ENCODE measurements around the gene CSNK2A1.
A peak's percentile ranks its signal among the peaks of the same experiment; 100 is the strongest.
"Not testable (repeated sequence)": the region's sequence is repeated elsewhere in the genome, so short reads cannot be mapped to it uniquely, and the experiment has no call there.

CSNK2A1 gene

GRCh38 chr20:543369-544152, at the start of gene CSNK2A1:
TSS of gene CSNK2A1 (minus strand) at chr20:543790. CDS start at chr20:508551, 35,239 bp downstream.
- DNase-seq (ENCODE audit: low read depth in 2 of 3, low spot score in 1 of 3), result peak; percentile 91 to 96 (median 91)

- DNase-seq (ENCODE audit: low read depth in 2 of 3, low spot score in 1 of 3), result no peak
Observed at GRCh38 chr20:592506-592905, 48.9 kb upstream of the CSNK2A1 start.

GRCh38 chr20:591941-592340, 48.4 kb upstream of the CSNK2A1 start:
- no peak for DNase-seq (ENCODE audit: low read depth in 2 of 3, low spot score in 1 of 3)

GRCh38 chr20:588932-589672, 45.5 kb upstream of the CSNK2A1 start:
- no peak for DNase-seq (ENCODE audit: low read depth in 2 of 3, low spot score in 1 of 3)

GRCh38 chr20:588476-588875, 44.9 kb upstream of the CSNK2A1 start:
- DNase-seq (ENCODE audit: low read depth in 2 of 3, low spot score in 1 of 3), result no peak

- no peak for DNase-seq (ENCODE audit: low read depth in 2 of 3, low spot score in 1 of 3)
Observed at GRCh38 chr20:584971-585301, 41.3 kb upstream of the CSNK2A1 start.

- peak in 2 of 3 donors; percentile 3 to 6 for DNase-seq (ENCODE audit: low read depth in 2 of 3, low spot score in 1 of 3)
Observed at GRCh38 chr20:584161-584970, 40.8 kb upstream of the CSNK2A1 start.

GRCh38 chr20:582204-582603, 38.6 kb upstream of the CSNK2A1 start:
- no peak for DNase-seq (ENCODE audit: low read depth in 2 of 3, low spot score in 1 of 3)

- DNase-seq (ENCODE audit: low read depth in 2 of 3, low spot score in 1 of 3), result not testable (repeated sequence)
Observed at GRCh38 chr20:578940-579690, 35.5 kb upstream of the CSNK2A1 start.

- DNase-seq (ENCODE audit: low read depth in 2 of 3, low spot score in 1 of 3), result no peak
Observed at GRCh38 chr20:577167-577791, 33.7 kb upstream of the CSNK2A1 start.

GRCh38 chr20:576156-576555, 32.6 kb upstream of the CSNK2A1 start:
- no peak for DNase-seq (ENCODE audit: low read depth in 2 of 3, low spot score in 1 of 3)

- no peak for DNase-seq (ENCODE audit: low read depth in 2 of 3, low spot score in 1 of 3)
Observed at GRCh38 chr20:575230-575629, 31.6 kb upstream of the CSNK2A1 start.

- no peak for DNase-seq (ENCODE audit: low read depth in 2 of 3, low spot score in 1 of 3)
Observed at GRCh38 chr20:574297-574942, 30.8 kb upstream of the CSNK2A1 start.

GRCh38 chr20:573414-574296, 30.1 kb upstream of the CSNK2A1 start:
- DNase-seq (ENCODE audit: low read depth in 2 of 3, low spot score in 1 of 3), result no peak

GRCh38 chr20:572727-573126, 29.1 kb upstream of the CSNK2A1 start:
- DNase-seq (ENCODE audit: low read depth in 2 of 3, low spot score in 1 of 3), result no peak

GRCh38 chr20:571754-572441, 28.3 kb upstream of the CSNK2A1 start:
- no peak for DNase-seq (ENCODE audit: low read depth in 2 of 3, low spot score in 1 of 3)

- no peak for DNase-seq (ENCODE audit: low read depth in 2 of 3, low spot score in 1 of 3)
Observed at GRCh38 chr20:568673-569415, 25.3 kb upstream of the CSNK2A1 start.

All from stimulated activated CD4-positive, alpha-beta T cell treated with anti-CD3 and anti-CD28 coated beads, Interleukin-12 subunit alpha, Interleukin-12 subunit beta, amount 100 ng/mL, for 48 hours (primary cell).